Cortex of kidney (tissue), 1 donor: ENCODE measurements around the gene ASB12.

ENCODE experiments used
- DNase-seq: peaks from one replicate; lab custom pipeline; 2025; lab: John Stamatoyannopoulos, UW

ASB12 gene

GRCh38 chrX:64186974-64187761, 43.2 kb downstream of the ASB12 start:
- DNase-seq: no peak

GRCh38 chrX:64184396-64184795, 46.0 kb downstream of the ASB12 start:
- no peak for DNase-seq

GRCh38 chrX:64182208-64182607, 48.2 kb downstream of the ASB12 start:
- no peak for DNase-seq

GRCh38 chrX:64176876-64177275, 53.5 kb downstream of the ASB12 start:
- DNase-seq: no peak
